WERI-Rb-1 (cell line): ENCODE results near the gene POMT1.

Experiments
- DNase-seq: peaks from one replicate; pipeline ENCODE4 v3.0.0-alpha.2; 2020
- H3K27ac ChIP-seq: fragments of 250-450 bp; sonication (Bioruptor Pico); 2 replicates; pipeline ENCODE4 v1.5.1; 2020; ENCODE audit warnings: mild to moderate bottlenecking, moderate library complexity
- H3K27me3 ChIP-seq: fragments of 250-450 bp; sonication (Bioruptor Pico); 2 replicates; pipeline ENCODE4 v1.5.1; 2021; ENCODE audit warnings: mild to moderate bottlenecking, low read depth, moderate library complexity; ENCODE audit not compliant: insufficient read depth, severe bottlenecking
- H3K36me3 ChIP-seq: fragments of 250-450 bp; sonication (Bioruptor Pico); 2 replicates; pipeline ENCODE4 v1.5.1; 2020; ENCODE audit warnings: mild to moderate bottlenecking, moderate library complexity
- H3K4me3 ChIP-seq: 2 replicates; pipeline ENCODE4 v1.5.1; 2011; ENCODE audit warnings: low read depth, mild to moderate bottlenecking, control low read depth, low read length
- H3K9me3 ChIP-seq: fragments of 250-450 bp; sonication (Bioruptor Pico); 2 replicates; pipeline ENCODE4 v1.5.1; 2021; ENCODE audit warnings: mild to moderate bottlenecking, moderate library complexity; ENCODE audit not compliant: severe bottlenecking
- CTCF ChIP-seq: IDR thresholded peaks from 2 replicates; pipeline ENCODE4 v1.5.1; 2011; ENCODE audit warnings: low read depth, mild to moderate bottlenecking, control low read depth, inconsistent platforms, low read length

POMT1 gene

GRCh38 chr9:131529597-131530545 is 27.2 kb downstream of the POMT1 start:
- H3K27ac ChIP-seq: peak overlapping the region; percentile 96
- TF ChIP-seq CTCF: peak; percentile 37; the same call in 1 of the 2 replicates
- DNase-seq: no peak
- H3K36me3 ChIP-seq: peaks cover 60% of the 10 kb centered on the region
- no peaks in the 10 kb centered on the region for H3K27me3 ChIP-seq
- H3K4me3 ChIP-seq: peak overlapping the region; percentile 74
- H3K9me3 ChIP-seq: no peaks in the 10 kb centered on the region

GRCh38 chr9:131530546-131530919 is 27.8 kb downstream of the POMT1 start:
- no peaks in the 10 kb centered on the region for H3K27me3 ChIP-seq
- no peaks in the 10 kb centered on the region for H3K9me3 ChIP-seq
- peak overlapping the region; percentile 96 for H3K27ac ChIP-seq
- H3K4me3 ChIP-seq: peak overlapping the region; percentile 74
- DNase-seq: peak; percentile 63
- TF ChIP-seq CTCF: peak; percentile 29; the same call in 1 of the 2 replicates
- H3K36me3 ChIP-seq: peaks cover 53% of the 10 kb centered on the region

- H3K36me3 ChIP-seq: peaks cover 47% of the 10 kb centered on the region
- peak; percentile 87 for DNase-seq
- peak within 1 kb of the TSS; percentile 74 for H3K4me3 ChIP-seq
- no peaks in the 10 kb centered on the region for H3K27me3 ChIP-seq
- no peak for TF ChIP-seq CTCF
- H3K9me3 ChIP-seq: peaks cover 4% of the 10 kb centered on the region
- H3K27ac ChIP-seq: peak within 1 kb of the TSS; percentile 96
Measured at GRCh38 chr9:131530920-131531832, 28.5 kb downstream of the POMT1 start, which contains the start of gene UCK1. TSS of gene UCK1 (minus strand) at chr9:131531263. CDS start at chr9:131531174, 89 bp downstream.

GRCh38 chr9:131534721-131535237 is 32.1 kb downstream of the POMT1 start:
- no peak for TF ChIP-seq CTCF
- no peaks in the 10 kb centered on the region for H3K27me3 ChIP-seq
- DNase-seq: no peak
- H3K36me3 ChIP-seq: peaks cover 11% of the 10 kb centered on the region
- H3K9me3 ChIP-seq: peaks cover 16% of the 10 kb centered on the region
- H3K4me3 ChIP-seq: no peak overlapping the region
- no peak overlapping the region for H3K27ac ChIP-seq

- no peak overlapping the region for H3K27ac ChIP-seq
- H3K4me3 ChIP-seq: no peak overlapping the region
- no peak for TF ChIP-seq CTCF
- no peak for DNase-seq
- H3K36me3 ChIP-seq: no peaks in the 10 kb centered on the region
- no peaks in the 10 kb centered on the region for H3K27me3 ChIP-seq
- peaks cover 27% of the 10 kb centered on the region for H3K9me3 ChIP-seq
Measured at GRCh38 chr9:131537946-131538345, 35.2 kb downstream of the POMT1 start.
